Left kidney (tissue), 2 donors: Measurements from ENCODE around the gene C9orf40. TPM values are rescaled to one million over a fixed set of nuclear protein-coding genes. Genes with fewer than 3 reads are reported as not detected.

Experiments
- DNase-seq: peaks from one replicate; pipeline ENCODE4 v3.0.0-alpha.2; 2013
- polyA plus RNA-seq: library from polyadenylated mRNA; unstranded; fragments of 120-200 nt; gene quantifications from one replicate; pipeline ENCODE4 v1.2.1, GENCODE V29; 2013; ENCODE audit not compliant: insufficient read length

The C9orf40 gene
- polyA plus RNA-seq, 1 donor, result 6.4 TPM

GRCh38 chr9:74946686-74947085, 6.0 kb downstream of the C9orf40 start:
- DNase-seq, result no peak

GRCh38 chr9:74942801-74943200, 9.9 kb downstream of the C9orf40 start:
- DNase-seq, result no peak

- DNase-seq, result no peak
These were observed 12.1 kb downstream of the C9orf40 start for GRCh38 chr9:74940600-74940999.

- DNase-seq, result no peak
These were observed 17.7 kb downstream of the C9orf40 start for GRCh38 chr9:74935008-74935407.

- no peak for DNase-seq
These were observed 31.0 kb downstream of the C9orf40 start for GRCh38 chr9:74921737-74922136.

GRCh38 chr9:74920944-74921626, 31.6 kb downstream of the C9orf40 start:
- DNase-seq, result no peak

- DNase-seq, result no peak
These were observed 42.7 kb downstream of the C9orf40 start for GRCh38 chr9:74910036-74910435.

GRCh38 chr9:74908665-74909064, 44.0 kb downstream of the C9orf40 start:
- DNase-seq, result no peak

- no peak for DNase-seq
These were observed 45.6 kb downstream of the C9orf40 start for GRCh38 chr9:74907085-74907484.

GRCh38 chr9:74901001-74901400, 51.7 kb downstream of the C9orf40 start:
- DNase-seq, result no peak

Other genes starting within 250 kb of the C9orf40 start
- 1.1 TPM for gene TRPM6, start 65.0 kb downstream of the C9orf40 start, polyA plus RNA-seq
- gene CARNMT1, start 75.4 kb upstream of the C9orf40 start, polyA plus RNA-seq, result 22.9 TPM
- 18.8 TPM for gene NMRK1, start 135.2 kb upstream of the C9orf40 start, polyA plus RNA-seq
- 23.4 TPM for gene OSTF1, start 135.6 kb upstream of the C9orf40 start, polyA plus RNA-seq